ENCODE results near the gene EML4. TPM values are rescaled to one million over a fixed set of nuclear protein-coding genes. Genes with fewer than 3 reads are reported as not detected.

Gene EML4
- total and polyA plus RNA-seq, 2 of the 13 experiments (the other 11 are each of a cell fraction or from before 2014, with no cell fraction given): 243 to 476 TPM

DNA sequence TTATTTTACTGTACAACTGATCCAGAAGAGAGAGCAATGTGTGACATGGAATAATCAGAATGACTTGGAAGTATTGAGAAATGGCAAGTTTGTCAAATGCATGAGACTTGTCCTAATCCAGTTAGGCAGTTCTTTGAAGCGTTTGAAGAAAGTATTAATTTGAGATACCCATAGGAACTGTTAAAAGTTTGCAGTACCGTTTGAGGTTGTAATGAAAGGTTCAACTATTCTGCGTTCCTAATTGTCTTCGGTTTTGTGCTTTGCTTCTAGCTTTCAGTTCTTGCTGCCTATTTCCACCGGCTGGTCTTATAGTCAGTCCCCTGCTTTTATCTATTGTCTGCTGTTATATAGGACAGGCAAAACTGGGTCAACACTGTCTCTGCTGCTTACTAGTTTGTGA is 150.1 kb downstream of the EML4 start (continued):
- TF ChIP-seq, protein P1, sequence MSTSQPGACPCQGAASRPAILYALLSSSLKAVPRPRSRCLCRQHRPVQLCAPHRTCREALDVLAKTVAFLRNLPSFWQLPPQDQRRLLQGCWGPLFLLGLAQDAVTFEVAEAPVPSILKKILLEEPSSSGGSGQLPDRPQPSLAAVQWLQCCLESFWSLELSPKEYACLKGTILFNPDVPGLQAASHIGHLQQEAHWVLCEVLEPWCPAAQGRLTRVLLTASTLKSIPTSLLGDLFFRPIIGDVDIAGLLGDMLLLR (CRISPR knock-in tag; IDR thresholded peaks at IDR 0.05): no peak
- TF ChIP-seq PTBP1 (IDR thresholded peaks at IDR 0.05; ENCODE audit: low read depth, low read length, poor library complexity, severe bottlenecking) (no peak), PHF21A (CRISPR knock-in tag; IDR thresholded peaks at IDR 0.05) (no peak), SETDB1 (CRISPR knock-in tag; IDR thresholded peaks at IDR 0.05; ENCODE audit: borderline replicate concordance) (no peak), BHLHE40 (IDR thresholded peaks at IDR 0.05; ENCODE audit: low read length) (no peak), ZKSCAN8 (CRISPR knock-in tag; IDR thresholded peaks at IDR 0.05; ENCODE audit: borderline replicate concordance) (no peak), ZNF605 (CRISPR knock-in tag; IDR thresholded peaks at IDR 0.05) (no peak), TBX2 (CRISPR knock-in tag; IDR thresholded peaks at IDR 0.05; ENCODE audit: borderline replicate concordance) (no peak), ZNF136 (CRISPR knock-in tag; IDR thresholded peaks at IDR 0.05; ENCODE audit: low read depth) (no peak), ZNF446 (CRISPR knock-in tag; IDR thresholded peaks at IDR 0.05) (no peak), ZNF746 (CRISPR knock-in tag; IDR thresholded peaks at IDR 0.05) (no peak), SP4 (CRISPR knock-in tag; IDR thresholded peaks at IDR 0.05) (no peak), ZNF790 (CRISPR knock-in tag; IDR thresholded peaks at IDR 0.05; ENCODE audit: borderline replicate concordance) (no peak), ZNF337 (CRISPR knock-in tag; IDR thresholded peaks at IDR 0.05; ENCODE audit: borderline replicate concordance, low read depth) (no peak), SPEN (CRISPR knock-in tag; IDR thresholded peaks at IDR 0.05; ENCODE audit: low read depth) (no peak), ZFAT (CRISPR knock-in tag; conservative IDR thresholded peaks at IDR 0.05) (no peak)
- TF ChIP-seq, protein P2, sequence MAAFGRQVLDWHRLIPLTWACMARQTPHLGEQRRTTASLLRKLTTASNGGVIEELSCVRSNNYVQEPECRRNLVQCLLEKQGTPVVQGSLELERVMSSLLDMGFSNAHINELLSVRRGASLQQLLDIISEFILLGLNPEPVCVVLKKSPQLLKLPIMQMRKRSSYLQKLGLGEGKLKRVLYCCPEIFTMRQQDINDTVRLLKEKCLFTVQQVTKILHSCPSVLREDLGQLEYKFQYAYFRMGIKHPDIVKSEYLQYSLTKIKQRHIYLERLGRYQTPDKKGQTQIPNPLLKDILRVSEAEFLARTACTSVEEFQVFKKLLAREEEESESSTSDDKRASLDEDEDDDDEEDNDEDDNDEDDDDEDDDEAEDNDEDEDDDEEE (CRISPR knock-in tag; IDR thresholded peaks at IDR 0.05): no peak
- TF ChIP-seq, protein P3, sequence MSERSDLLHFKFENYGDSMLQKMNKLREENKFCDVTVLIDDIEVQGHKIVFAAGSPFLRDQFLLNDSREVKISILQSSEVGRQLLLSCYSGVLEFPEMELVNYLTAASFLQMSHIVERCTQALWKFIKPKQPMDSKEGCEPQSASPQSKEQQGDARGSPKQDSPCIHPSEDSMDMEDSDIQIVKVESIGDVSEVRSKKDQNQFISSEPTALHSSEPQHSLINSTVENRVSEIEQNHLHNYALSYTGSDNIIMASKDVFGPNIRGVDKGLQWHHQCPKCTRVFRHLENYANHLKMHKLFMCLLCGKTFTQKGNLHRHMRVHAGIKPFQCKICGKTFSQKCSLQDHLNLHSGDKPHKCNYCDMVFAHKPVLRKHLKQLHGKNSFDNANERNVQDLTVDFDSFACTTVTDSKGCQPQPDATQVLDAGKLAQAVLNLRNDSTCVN (CRISPR knock-in tag; IDR thresholded peaks at IDR 0.05; ENCODE audit: borderline replicate concordance): no peak
- TF ChIP-seq, protein P4, sequence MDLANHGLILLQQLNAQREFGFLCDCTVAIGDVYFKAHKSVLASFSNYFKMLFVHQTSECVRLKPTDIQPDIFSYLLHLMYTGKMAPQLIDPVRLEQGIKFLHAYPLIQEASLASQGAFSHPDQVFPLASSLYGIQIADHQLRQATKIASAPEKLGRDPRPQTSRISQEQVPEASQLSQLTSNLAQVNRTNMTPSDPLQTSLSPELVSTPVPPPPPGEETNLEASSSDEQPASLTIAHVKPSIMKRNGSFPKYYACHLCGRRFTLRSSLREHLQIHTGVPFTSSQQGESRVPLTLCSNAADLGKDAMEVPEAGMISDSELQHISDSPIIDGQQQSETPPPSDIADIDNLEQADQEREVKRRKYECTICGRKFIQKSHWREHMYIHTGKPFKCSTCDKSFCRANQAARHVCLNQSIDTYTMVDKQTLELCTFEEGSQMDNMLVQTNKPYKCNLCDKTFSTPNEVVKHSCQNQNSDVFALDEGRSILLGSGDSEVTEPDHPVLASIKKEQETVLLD (CRISPR knock-in tag; IDR thresholded peaks at IDR 0.05; ENCODE audit: low read depth): no peak
- TF ChIP-seq, protein P5, sequence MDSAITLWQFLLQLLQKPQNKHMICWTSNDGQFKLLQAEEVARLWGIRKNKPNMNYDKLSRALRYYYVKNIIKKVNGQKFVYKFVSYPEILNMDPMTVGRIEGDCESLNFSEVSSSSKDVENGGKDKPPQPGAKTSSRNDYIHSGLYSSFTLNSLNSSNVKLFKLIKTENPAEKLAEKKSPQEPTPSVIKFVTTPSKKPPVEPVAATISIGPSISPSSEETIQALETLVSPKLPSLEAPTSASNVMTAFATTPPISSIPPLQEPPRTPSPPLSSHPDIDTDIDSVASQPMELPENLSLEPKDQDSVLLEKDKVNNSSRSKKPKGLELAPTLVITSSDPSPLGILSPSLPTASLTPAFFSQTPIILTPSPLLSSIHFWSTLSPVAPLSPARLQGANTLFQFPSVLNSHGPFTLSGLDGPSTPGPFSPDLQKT (CRISPR knock-in tag; IDR thresholded peaks at IDR 0.05; ENCODE audit: borderline replicate concordance): no peak

All from HepG2 (cell line).